Stimulated activated CD4-positive, alpha-beta T cell treated with anti-CD3 and anti-CD28 coated beads, Interleukin-1b, Interleukin-23, amount 100 ng/mL, for 24 hours (primary cell): ENCODE measurements around the gene IFNGR1.
"Not testable (repeated sequence)": the region's sequence is repeated elsewhere in the genome, so short reads cannot be mapped to it uniquely, and the experiment has no call there.

ENCODE experiments used
- DNase-seq, 4 experiments: peaks; one replicate each; pipeline ENCODE4 v3.0.0-alpha.2; 2020; ENCODE audit warnings: low read depth in 4 of 4, low spot score in 1 of 4

IFNGR1 gene

DNA sequence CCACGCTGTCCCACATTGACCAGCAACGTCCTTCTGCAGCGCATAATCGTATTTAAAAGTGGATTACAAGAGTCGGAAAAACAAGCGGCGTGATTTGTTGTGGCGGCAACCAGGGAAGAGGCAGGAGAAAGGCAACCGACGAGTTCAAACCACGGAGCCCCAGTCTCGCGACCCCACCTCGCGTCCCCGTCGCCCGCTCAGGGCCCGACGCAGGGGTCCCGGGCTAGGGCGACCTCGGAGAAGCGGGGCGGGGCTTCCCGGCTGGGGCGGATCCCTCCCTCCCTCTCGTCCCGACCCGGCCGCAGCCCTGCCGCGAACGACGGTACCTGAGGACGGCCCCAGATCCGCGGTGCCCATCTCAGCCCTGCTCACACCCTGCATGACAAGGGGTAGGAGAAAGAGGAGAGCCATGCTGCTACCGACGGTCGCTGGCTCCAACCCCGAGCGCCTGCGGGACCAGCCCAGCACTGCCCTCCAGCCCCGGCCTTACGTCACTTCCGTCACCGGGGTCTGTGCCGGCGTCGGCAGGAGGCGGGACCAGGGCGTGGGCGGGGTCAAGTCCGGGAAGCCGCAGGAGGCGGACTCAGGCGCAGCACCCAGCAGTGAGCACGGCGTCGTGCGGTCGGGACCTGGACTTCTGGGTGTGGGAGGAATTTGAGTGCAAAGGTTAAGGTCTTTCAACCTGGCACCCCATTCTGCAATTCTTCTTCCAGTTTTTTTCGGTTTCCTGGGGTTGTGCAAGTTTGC is at the start of gene IFNGR1:
IFNGR1 (minus strand) TSS at position 469 of the 747 bp plus-strand sequence; CDS start at position 411, 58 bp downstream.
- DNase-seq, result peak; percentile 95 to 97 (median 96)

DNA sequence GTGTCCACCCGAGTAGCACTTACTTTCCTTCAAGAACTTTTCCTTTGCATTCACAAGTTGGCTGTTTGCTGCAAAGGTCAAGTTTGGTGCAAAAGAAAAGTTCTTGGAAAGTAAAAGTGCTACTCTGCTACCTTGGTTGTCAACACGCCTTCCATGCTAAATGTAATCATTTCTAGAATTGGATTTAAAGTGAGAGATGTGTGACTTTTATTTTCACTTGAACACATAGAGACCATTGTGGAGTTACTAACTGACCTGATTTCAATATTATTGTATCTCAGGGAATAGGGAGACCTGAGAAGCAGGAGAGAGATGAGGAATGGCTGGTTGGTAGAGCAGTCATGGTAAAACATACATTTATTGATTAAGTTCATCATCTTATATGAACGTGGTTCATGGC is 49.7 kb upstream of the IFNGR1 start:
- DNase-seq, result no peak

DNA sequence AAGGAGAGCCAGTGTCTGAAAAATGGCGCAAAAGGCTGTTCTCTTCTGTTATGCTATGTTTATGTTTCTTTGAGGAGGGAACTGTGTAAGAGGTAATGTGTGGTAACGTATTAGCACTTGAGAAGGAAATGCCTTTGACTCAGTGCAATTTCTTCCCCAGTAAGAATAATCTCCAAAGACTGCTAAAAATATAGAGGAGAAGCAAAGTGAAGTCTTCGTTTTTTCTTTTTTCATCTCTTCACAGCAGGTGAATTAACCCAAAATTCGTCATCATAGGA is 47.1 kb upstream of the IFNGR1 start:
- DNase-seq, result no peak

DNA sequence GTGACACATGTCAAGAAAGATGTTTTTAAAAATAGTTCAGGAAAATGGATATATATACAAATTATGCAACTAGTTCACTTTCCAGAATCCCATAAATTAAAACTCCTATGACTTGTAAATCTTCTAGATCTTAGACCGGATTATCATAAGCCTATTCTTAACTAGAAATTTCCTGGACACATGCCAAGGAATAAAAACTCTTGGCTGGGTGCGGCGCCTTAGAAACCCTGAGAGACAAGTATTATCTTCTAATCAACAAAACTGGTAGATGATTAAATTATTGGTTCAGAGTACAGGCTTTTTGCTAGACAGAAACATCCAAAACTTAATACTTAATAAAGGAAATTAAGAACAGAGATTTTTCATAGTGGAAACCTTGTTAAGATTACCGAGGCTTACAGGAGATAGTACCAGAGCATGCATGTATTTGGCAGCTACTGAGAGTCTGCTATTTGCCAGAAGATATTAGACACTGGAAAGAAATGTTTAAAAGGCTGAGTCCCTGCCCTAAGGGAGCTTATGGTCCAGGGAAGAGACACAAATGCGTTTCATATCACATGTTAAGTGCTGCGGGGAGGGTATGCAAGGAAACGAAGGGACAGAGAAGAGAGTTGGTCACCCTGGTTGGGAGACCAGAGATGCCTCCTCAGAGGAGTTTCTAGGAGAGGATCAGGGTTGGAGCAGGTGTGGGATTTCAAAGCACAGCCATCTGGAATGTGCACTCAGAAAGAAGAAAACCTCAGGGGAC is 46.5 kb upstream of the IFNGR1 start:
- DNase-seq, result no peak

DNA sequence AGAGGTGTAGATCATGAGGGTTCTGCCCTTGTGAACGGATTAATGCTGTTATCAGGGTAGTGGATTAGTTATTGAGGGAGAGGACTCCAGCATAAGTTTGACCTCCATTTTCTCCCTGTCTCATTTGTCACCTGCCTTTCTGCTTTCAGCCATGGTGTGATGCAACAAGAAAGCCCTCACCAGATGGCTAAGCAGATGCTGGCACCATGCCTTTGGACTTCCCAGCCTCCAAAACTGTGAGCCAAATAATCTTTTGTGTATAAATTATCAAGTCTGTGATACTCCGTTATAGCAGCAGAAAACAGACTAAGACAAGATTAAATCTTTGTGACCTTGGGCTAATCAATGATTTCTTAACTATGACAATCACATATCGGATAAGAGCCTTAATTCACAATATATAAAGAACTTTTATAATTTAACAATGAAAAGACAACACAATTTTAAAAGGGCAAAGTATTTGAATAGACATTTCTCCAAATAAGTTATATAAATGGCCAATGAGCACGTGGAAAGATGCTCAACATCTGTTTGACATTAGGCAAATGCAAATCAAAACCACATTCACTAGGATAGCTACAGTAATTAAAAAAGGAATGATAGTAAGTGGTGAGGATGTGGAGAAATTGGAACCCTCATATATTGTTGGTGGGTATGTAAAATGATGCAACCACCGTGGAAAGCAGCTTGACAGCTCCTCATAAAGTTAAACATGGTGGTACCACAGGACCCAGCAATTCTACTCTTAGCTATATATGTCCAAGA is 45.3 kb upstream of the IFNGR1 start:
- DNase-seq, result no peak

DNA sequence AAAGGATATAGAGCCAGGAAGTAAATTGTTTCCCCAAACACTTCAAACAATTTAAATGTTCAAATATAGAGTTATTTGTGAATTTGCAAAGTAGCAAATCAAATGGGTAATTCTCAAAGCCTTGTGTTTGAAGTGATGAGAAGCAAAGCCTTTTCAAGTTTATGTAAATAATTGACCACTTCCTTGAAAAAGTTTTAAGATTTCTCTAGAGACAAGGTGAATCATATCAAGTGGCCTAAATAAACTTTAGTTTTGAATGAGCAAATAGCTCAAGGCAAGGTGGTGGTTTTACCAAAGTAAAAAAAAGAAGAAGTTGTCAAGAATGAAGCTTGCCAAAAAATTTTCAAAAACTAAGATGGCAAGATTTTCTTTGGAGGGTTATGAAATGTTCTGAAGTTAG is 42.6 kb upstream of the IFNGR1 start:
- DNase-seq, result no peak

DNA sequence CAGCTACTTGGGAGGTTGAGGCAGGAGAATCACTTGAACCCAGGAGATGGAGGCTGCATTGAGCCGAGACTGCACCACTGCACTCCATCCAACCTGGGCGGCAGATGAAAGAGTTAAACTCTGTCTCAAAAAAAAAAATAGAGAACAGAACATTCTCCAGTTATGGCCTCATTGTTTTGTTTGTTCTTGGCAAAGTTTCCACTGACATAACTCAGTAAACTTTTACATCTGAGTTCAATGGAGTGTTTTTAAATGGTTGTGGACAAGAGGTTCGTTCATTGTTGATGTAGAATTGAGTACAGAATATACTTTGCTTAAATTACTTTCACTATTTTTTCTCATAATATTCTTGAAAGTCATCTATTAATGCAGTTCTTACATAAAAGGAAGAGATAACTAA is 42.2 kb upstream of the IFNGR1 start:
- no peak for DNase-seq

DNA sequence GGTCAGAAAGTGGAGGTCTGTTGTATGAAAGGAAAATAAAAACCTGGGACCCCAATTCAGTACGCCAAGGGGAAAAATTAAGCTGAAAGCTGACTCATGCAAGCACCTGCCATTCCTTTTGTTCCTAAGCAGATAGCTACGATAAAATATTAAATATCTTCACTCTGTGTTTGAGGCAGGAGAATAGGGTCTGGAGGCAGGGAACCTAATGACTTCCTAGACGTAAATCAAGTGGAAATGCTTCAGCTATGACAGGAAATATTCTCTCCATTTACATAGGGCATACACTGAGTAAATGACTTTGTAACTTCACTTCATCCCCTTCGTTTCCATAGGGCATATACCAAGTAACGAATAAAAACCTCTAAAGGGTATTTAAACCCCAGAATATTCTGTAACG is 41.0 kb upstream of the IFNGR1 start:
- no peak for DNase-seq

DNA sequence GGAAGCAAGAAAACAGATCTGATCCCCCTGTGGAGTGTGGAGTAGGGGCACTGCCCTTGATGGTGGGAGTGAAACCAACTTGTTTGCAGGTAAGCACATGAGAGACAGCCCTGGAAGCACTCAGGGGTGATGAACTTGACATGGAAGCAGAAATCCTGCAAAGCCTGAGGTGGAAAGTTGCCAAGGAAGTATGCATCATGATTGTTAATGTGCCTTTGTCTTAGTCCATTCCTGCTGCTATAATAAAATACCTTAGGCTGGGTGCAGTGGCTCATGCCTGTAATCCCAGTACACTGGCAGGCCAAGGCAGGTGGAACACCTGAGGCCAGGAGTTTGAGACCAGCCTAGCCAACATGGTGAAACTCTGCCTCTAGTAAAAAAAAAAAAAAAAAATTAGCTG is 40.2 kb upstream of the IFNGR1 start:
- DNase-seq, result no peak

DNA sequence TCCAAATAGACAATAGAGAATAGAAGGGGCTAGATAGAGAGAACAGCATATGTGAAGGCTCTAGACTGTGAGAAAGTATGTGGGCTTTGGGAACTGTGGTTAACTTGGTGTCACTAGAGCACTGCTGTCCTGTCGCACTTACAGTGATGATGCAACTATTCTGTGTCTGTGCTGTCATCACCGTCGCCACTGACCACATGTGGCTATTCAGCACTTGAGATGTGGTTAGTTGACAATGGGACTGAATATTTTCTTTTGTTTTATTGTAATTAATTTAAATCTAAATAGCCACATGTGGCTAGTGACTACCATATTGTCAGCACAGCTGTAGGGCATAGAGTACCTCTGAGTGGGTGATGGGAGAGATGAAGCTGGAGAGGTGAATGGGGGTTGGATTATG is 39.0 kb upstream of the IFNGR1 start:
- no peak for DNase-seq

DNA sequence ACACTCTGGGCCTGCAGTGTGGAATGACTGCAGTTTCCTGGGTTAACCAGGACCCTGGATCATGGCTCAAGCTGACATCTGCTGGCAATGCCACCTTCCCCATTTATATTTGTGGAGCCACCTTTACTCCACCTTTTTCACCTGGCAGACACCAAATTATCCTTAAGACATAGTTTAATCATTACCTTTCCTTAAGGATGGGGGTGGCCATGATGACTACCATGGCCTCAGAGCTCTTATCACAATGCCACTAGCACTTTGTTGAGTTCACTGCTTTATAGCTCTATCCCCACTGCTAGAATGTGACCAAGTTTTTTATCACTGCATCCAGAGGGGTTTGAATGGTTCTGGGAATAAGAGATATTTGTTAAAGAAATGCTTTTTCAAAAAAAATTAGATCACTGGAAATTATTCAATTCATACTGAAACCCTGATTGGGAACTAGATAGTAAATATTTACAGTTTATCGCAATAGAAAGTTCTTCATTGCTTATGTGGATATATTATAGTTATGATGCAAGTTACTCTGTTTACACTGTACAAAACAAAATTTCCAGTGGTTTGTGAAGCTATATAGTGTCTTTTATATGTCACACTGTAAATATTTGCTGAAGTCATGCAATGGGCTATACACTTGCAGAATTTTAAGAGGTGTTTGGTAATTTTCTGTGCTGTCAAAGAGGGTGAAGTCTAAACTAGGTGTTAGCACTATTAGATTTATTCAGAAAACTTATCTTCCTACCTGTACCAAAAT is 37.3 kb upstream of the IFNGR1 start:
- no peak for DNase-seq

DNA sequence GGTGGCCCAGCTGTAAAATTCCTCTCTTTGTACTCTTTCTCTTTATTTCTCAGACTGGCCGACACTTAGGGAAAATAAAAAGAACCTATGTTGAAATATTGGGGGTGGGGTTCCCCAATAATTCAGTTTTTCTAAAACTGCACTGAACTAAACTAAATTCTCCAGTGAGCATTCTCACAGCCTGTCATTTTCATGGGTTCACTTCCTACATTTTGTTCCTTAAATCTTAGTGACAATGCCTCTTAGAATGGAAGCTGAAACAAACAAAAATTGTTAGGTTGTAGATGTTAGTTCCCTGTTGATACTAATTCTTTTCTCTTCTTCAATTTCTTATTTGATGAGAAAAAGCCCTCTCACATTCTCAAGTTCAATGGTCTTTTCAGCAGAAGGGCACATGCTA is 35.8 kb upstream of the IFNGR1 start:
- DNase-seq, result no peak

DNA sequence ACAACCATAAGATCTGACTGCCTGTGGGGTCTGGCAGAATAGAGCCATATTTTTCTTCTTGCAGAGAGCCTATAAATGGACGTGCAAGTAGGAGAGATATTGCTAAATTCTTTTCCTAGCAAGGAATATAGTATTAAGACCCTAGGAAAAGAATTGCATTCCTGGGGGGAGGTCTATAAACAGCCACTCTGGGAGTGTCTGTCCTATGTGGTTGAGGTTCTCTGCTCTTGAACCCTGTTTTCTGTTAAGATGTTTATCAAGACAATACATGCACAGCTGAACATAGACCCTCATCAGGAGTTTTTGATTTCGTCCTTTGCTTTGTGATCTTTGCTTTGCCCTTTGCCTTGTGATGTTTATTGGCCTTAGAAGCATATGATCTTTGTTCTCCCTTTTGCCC is 35.2 kb upstream of the IFNGR1 start:
- DNase-seq, result not testable (repeated sequence)

DNA sequence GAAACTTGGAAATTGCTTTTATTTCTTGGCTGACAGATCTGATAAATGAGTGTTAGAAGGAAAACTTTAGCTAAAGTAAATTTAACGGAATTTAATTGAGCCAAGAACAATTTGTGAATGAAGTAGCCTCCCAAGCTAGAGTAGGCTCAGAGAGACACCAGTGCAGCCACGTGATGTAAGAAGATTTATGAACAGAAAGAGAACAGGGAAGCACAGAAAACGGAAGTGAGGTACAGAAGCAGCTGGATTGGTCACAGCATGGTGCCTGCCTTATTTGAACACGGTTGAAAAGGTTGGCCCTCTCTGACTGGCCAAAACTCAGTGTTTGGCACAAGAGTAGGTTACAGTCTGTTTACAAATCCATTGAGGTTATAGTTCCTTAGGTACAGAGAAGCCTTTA is 29.5 kb upstream of the IFNGR1 start:
- DNase-seq, result no peak

DNA sequence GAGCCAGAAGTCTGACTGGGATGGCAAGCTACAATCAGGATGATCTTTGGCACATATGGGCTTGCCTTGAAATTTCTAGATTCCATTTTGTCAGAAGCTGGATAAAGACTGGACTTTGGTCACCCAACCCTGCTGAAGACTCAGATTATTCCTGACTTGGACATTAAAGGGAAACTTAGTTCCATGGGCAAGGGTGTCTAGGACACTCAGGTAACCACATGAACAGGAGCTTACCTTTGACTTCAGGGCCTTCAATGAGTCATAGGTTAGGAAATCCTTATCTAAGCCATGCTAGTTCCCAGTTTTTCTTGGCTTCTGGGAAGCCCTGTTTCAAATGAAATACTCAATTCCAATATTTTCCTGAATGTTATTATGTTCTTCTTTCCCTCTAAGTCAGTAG is 28.5 kb upstream of the IFNGR1 start:
- DNase-seq, result no peak

DNA sequence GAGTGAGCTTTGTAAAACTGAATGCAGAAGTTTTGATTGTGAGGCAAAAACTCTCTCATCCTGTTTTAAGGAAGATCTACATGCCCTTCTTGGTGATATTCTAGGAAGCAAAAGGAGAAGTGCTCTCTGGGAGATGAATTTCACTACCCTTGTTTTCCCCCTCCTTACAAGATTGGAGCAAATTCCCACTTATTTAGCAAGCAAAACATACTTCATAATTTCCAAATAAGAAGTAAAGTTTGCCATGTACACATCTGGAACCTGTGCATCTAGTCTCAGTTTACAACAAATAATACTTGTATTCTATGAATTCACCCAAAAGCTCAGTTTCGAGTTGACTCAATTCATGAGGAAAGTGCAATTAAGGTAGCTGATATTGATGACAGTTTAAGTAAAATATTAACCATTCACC is 27.6 kb upstream of the IFNGR1 start:
- no peak for DNase-seq

DNA sequence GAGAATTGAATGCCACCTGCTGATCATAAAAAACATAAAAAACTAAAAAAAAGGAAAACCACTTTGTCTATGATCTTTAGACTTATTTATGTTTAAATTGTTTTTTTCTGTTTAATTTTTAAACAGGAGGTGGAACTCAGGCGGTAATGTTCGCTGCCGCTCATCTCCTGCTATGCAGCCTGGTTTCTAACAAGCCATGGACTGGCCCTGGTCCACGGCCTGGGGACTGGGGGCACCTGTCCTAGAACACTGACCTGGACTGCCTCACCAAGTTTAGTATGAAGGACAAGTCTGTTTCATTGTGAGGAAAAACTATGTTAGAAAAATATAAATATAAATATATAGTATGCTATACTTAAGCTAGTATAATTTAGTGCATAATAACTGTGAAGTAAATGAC is 27.0 kb upstream of the IFNGR1 start:
- DNase-seq, result no peak

DNA sequence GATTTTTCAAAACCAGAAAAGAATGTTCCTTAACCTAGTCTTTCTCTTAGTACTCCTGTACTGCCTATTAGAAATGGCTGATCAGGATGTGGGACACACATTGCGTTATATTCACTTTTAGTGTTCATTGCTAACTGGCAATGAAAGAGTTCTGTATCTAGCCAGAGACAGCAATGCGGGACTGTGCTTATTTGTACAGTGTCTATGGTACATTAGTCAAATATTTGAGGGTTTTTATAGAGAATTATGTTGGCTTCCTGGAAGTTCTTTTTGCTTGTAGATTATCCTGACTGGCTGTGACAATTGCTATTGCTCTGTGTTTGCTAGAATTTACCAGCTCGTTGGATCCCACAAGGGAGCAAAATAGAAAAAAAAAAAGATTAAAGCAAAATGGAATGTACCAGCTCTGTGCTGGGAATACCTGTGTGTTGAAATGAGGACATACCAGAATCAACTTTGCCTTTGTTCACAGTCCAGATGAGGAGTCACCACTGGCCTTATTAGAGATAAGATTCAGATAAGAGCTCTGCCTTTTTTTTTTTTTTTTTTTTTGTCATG is 22.4 kb upstream of the IFNGR1 start:
- DNase-seq, result no peak

DNA sequence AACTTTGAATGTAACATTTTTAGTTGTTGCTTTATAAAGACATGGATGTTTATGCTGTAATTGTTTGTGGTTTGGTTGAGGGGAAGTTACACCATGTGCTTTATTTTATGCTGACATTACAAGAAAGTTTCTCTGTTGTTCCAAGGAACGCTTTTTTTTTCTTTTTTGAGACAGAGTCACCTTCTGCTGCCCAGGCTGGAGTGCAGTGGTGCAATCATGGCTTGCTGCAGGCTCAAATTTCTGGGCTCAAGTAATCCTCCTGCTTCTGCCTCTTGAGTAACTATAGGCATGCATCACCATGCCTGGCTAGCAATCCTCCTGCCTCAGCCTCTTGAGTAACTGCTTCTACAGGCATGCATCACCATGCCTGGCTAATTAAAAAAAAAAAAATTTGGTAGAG is 21.0 kb upstream of the IFNGR1 start:
- no peak for DNase-seq

DNA sequence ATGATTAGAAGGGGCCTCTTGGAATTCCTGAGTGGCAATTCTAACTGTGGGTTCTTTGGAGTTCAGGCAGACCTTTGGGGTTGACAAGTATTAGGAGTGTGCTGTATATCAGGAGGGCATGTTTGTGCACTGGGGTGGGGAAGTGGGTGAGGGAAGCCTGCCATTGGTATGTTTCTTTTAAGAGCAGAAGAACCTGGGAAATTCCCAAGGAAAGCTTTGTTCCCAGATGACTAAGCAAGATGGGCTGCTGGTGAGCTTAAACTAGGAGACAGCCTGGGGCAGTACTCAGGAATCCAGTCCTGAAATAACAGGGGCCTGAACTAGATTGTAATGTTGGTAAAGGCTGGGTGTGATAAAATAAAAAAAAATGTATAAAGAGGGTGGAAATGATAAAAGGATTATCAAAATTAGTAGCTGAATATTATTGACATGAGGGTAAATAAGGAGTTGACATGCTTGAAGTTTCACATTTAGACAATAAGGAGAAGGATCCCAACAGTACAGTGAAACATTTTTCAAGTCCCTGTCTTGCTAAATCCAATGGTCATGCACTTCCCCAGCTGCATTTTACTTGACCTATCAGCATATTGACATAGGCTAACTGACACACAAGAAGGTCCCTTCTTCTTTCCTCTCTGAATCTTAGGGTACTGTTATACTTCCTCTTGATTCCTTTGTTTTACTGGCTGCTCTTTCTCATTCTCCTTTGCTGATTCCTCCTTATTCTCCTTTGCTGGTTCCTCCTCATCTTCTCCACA is 18.4 kb upstream of the IFNGR1 start:
- DNase-seq, result no peak
